ENCODE data around the gene PAQR9. TPM values are rescaled to one million over a fixed set of nuclear protein-coding genes. Genes with fewer than 3 reads are reported as not detected.

PAQR9 gene
- total and polyA plus RNA-seq, 9 of the 15 experiments (the other 6 are each of a cell fraction or from before 2014, with no cell fraction given), result 0.04 to 0.58 (median 0.22) TPM

Small RNAs within 50 kb of the gene (small RNA-seq; reads per million reads assigned to genes)
- not detected for gene AC021074.2

Other genes starting within 250 kb of the PAQR9 start
- 2.8 and 4.1 TPM in 2 replicates for gene TRPC1, start 239.6 kb downstream of the PAQR9 start, total RNA-seq (2014; rRNA removed)
- gene TRPC1, start 239.6 kb downstream of the PAQR9 start, total RNA-seq (2014; rRNA removed; fragmentation: Illumina TruSeq; extraction: Trizol), result 5.7 and 6.5 TPM in 2 replicates
- 4.1 and 6.2 TPM in 2 replicates for gene TRPC1, start 239.6 kb downstream of the PAQR9 start, total RNA-seq (2015; rRNA removed; fragmentation: Illumina TruSeq; extraction: Trizol)
- gene TRPC1, start 239.6 kb downstream of the PAQR9 start, total RNA-seq (2021), result 4.2 and 4.6 TPM in 2 replicates
- 1.9 and 2.0 TPM in 2 replicates for gene TRPC1, start 239.6 kb downstream of the PAQR9 start, polyA plus RNA-seq (2011; rRNA removed)
- gene TRPC1, start 239.6 kb downstream of the PAQR9 start, polyA plus RNA-seq (2014; fragmentation: Illumina TruSeq; extraction: Trizol), result 3.0 and 3.5 TPM in 2 replicates
- 1 to 10 TPM; 1.4 to 2.2 TPM for gene TRPC1, start 239.6 kb downstream of the PAQR9 start, polyA plus RNA-seq (2014; fragmentation: Nextera tagmentation; extraction: Ambion mirVana)
- 2.6 and 3.5 TPM in 2 replicates for gene TRPC1, start 239.6 kb downstream of the PAQR9 start, polyA plus RNA-seq (2014; rRNA removed)
- 0.73 and 0.86 TPM in 2 replicates for gene PCOLCE2, start 74.6 kb downstream of the PAQR9 start, total RNA-seq (2014; rRNA removed)
- 0.65 and 0.83 TPM in 2 replicates for gene PCOLCE2, start 74.6 kb downstream of the PAQR9 start, total RNA-seq (2014; rRNA removed; fragmentation: Illumina TruSeq; extraction: Trizol)
- gene PCOLCE2, start 74.6 kb downstream of the PAQR9 start, total RNA-seq (2015; rRNA removed; fragmentation: Illumina TruSeq; extraction: Trizol), result 0.40 and 0.49 TPM in 2 replicates
- 0.49 and 1.0 TPM in 2 replicates for gene PCOLCE2, start 74.6 kb downstream of the PAQR9 start, total RNA-seq (2021)
- gene PCOLCE2, start 74.6 kb downstream of the PAQR9 start, polyA plus RNA-seq (2011; rRNA removed), result 1.1 and 1.2 TPM in 2 replicates
- gene PCOLCE2, start 74.6 kb downstream of the PAQR9 start, polyA plus RNA-seq (2014; fragmentation: Illumina TruSeq; extraction: Trizol), result 0.64 and 0.72 TPM in 2 replicates
- gene PCOLCE2, start 74.6 kb downstream of the PAQR9 start, polyA plus RNA-seq (2014; fragmentation: Nextera tagmentation; extraction: Ambion mirVana), result under 1 TPM; 0.18 to 0.39 TPM
- gene PCOLCE2, start 74.6 kb downstream of the PAQR9 start, polyA plus RNA-seq (2014; rRNA removed), result 0.59 and 1.2 TPM in 2 replicates
- 116 and 128 TPM in 2 replicates for gene U2SURP, start 37.9 kb upstream of the PAQR9 start, total RNA-seq (2014; rRNA removed)
- gene U2SURP, start 37.9 kb upstream of the PAQR9 start, total RNA-seq (2014; rRNA removed; fragmentation: Illumina TruSeq; extraction: Trizol), result 280 and 375 TPM in 2 replicates
- gene U2SURP, start 37.9 kb upstream of the PAQR9 start, total RNA-seq (2015; rRNA removed; fragmentation: Illumina TruSeq; extraction: Trizol), result 193 and 205 TPM in 2 replicates
- 198 and 199 TPM in 2 replicates for gene U2SURP, start 37.9 kb upstream of the PAQR9 start, total RNA-seq (2021)
- gene U2SURP, start 37.9 kb upstream of the PAQR9 start, polyA plus RNA-seq (2011; rRNA removed), result 108 and 140 TPM in 2 replicates
- 174 and 178 TPM in 2 replicates for gene U2SURP, start 37.9 kb upstream of the PAQR9 start, polyA plus RNA-seq (2014; fragmentation: Illumina TruSeq; extraction: Trizol)
- gene U2SURP, start 37.9 kb upstream of the PAQR9 start, polyA plus RNA-seq (2014; fragmentation: Nextera tagmentation; extraction: Ambion mirVana), result 100 to 1,000 TPM; 191 to 322 TPM
- gene U2SURP, start 37.9 kb upstream of the PAQR9 start, polyA plus RNA-seq (2014; rRNA removed), result 97.8 and 140 TPM in 2 replicates
- gene CHST2, start 156.1 kb upstream of the PAQR9 start, total RNA-seq (2014; rRNA removed), result 27.3 and 28.5 TPM in 2 replicates
- gene CHST2, start 156.1 kb upstream of the PAQR9 start, total RNA-seq (2014; rRNA removed; fragmentation: Illumina TruSeq; extraction: Trizol), result 10.6 and 10.7 TPM in 2 replicates
- gene CHST2, start 156.1 kb upstream of the PAQR9 start, total RNA-seq (2015; rRNA removed; fragmentation: Illumina TruSeq; extraction: Trizol), result 13.9 and 14.7 TPM in 2 replicates
- gene CHST2, start 156.1 kb upstream of the PAQR9 start, total RNA-seq (2021), result 55.1 and 60.3 TPM in 2 replicates
- 8.0 and 13.7 TPM in 2 replicates for gene CHST2, start 156.1 kb upstream of the PAQR9 start, polyA plus RNA-seq (2011; rRNA removed)
- gene CHST2, start 156.1 kb upstream of the PAQR9 start, polyA plus RNA-seq (2014; fragmentation: Illumina TruSeq; extraction: Trizol), result 16.5 and 19.2 TPM in 2 replicates
- gene CHST2, start 156.1 kb upstream of the PAQR9 start, polyA plus RNA-seq (2014; fragmentation: Nextera tagmentation; extraction: Ambion mirVana), result 1 to 10 TPM; 3.4 to 3.7 TPM
- 32.6 and 36.4 TPM in 2 replicates for gene CHST2, start 156.1 kb upstream of the PAQR9 start, polyA plus RNA-seq (2014; rRNA removed)

Data from K562 (cell line).